GM04503 (cell line): ENCODE results near the gene R3HDML.
A peak's percentile ranks its signal among the peaks of the same experiment; 100 is the strongest.
"Not testable (repeated sequence)": the region's sequence is repeated elsewhere in the genome, so short reads cannot be mapped to it uniquely, and the experiment has no call there.

ENCODE experiments used
- DNase-seq: peaks from one replicate; pipeline ENCODE4 v3.0.0-alpha.2; 2012; ENCODE audit warnings: low read depth

Gene R3HDML

GRCh38 chr20:44336725-44337380 lies at the start of gene R3HDML:
Gene R3HDML (plus strand): TSS chr20:44337043. CDS start chr20:44337158, 115 bp downstream.
- DNase-seq: no peak

- DNase-seq: no peak
Observed at GRCh38 chr20:44287272-44288097, 49.4 kb upstream of the R3HDML start.

- no peak for DNase-seq
Observed at GRCh38 chr20:44288252-44288651, 48.6 kb upstream of the R3HDML start.

GRCh38 chr20:44291754-44292153 lies 45.1 kb upstream of the R3HDML start:
- no peak for DNase-seq

GRCh38 chr20:44296011-44296410 lies 40.8 kb upstream of the R3HDML start:
- DNase-seq: no peak

GRCh38 chr20:44297721-44298120 lies 39.1 kb upstream of the R3HDML start:
- no peak for DNase-seq

GRCh38 chr20:44299011-44299535 lies 37.8 kb upstream of the R3HDML start:
- not testable (repeated sequence) for DNase-seq

GRCh38 chr20:44301285-44301684 lies 35.6 kb upstream of the R3HDML start:
- DNase-seq: no peak

GRCh38 chr20:44302026-44302669 lies 34.7 kb upstream of the R3HDML start:
- no peak for DNase-seq

GRCh38 chr20:44302736-44303135 lies 34.1 kb upstream of the R3HDML start:
- DNase-seq: no peak

GRCh38 chr20:44304383-44304782 lies 32.5 kb upstream of the R3HDML start:
- no peak for DNase-seq

GRCh38 chr20:44306927-44307326 lies 29.9 kb upstream of the R3HDML start:
- no peak for DNase-seq

- peak; percentile 43 for DNase-seq
Observed at GRCh38 chr20:44309763-44310663, 26.8 kb upstream of the R3HDML start.

GRCh38 chr20:44310664-44311639 lies 25.9 kb upstream of the R3HDML start, which contains the start of gene FITM2:
Gene FITM2 (minus strand): TSS chr20:44311202. CDS start chr20:44311148, 54 bp downstream.
- DNase-seq: peak; percentile 77

- no peak for DNase-seq
Observed at GRCh38 chr20:44314870-44315269, 22.0 kb upstream of the R3HDML start.

GRCh38 chr20:44319839-44320422 lies 16.9 kb upstream of the R3HDML start:
- no peak for DNase-seq

GRCh38 chr20:44324343-44324742 lies 12.5 kb upstream of the R3HDML start:
- DNase-seq: no peak

- no peak for DNase-seq
Observed at GRCh38 chr20:44326391-44327159, 10.3 kb upstream of the R3HDML start.

GRCh38 chr20:44327748-44328147 lies 9.1 kb upstream of the R3HDML start:
- DNase-seq: not testable (repeated sequence)
